ENCODE results near the gene ALX4. TPM values are rescaled to one million over a fixed set of nuclear protein-coding genes. Genes with fewer than 3 reads are reported as not detected.

ALX4 gene
- total and polyA plus RNA-seq, 2 donors (not counting 3 experiments of a cell fraction or from before 2014, with no cell fraction given) = not detected

DNA sequence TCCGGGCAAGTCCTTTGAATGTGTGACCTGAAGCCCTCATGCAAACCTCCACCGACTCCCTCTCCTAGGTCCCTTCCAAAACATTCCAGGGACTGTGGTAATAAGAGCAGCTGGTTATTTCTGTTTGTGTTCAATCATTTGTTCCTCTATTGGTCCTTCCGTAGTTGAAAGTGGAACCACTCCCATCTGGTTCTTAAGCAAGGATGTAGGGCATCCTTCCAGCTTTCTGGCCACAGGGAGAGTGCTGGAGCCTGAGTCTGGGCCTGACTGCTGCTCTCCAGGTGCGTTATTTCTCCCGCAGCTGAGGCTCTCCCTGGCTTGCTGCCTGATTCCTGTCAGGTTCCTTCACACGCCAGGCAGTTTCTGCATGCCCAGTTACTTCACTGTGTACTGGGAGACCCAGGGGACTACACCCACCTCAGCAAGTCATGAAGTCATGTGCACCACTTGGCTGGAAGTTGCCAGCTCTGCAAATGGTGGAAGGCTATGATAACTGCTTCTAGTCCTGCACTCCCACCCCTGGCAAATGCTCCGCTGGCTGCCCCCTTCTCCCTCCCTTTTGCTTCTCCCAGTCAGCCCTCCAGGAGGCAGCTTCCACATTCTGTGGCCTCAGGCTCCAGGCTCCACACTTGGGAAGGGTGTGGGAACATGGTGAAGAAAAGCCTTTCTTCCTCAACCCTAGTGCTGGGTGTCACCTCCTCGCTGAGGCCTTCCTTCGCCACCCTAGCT, 4.0 kb upstream of the ALX4 start:
- Histone ChIP-seq H3K9me3 (replicated peaks; ENCODE audit: control insufficient read depth, insufficient read depth, low read length) (no peaks in the 10 kb centered on the region), H4K20me1 (replicated peaks; ENCODE audit: control insufficient read depth, extremely low read depth, insufficient read depth, low read length) (no peaks in the 10 kb centered on the region), H3K27me3 (ENCODE audit: control insufficient read depth in 2 of 2, insufficient read depth in 2 of 2, low read length in 2 of 2) (peaks cover 90 to 92% of the 10 kb centered on the region in 2 experiments), H3K4me1 (ENCODE audit: control insufficient read depth, extremely low read depth, insufficient read depth, low read length) (peaks cover 7% of the 10 kb centered on the region), H3K27ac (ENCODE audit: insufficient read depth, low read depth, low read length) (no peak overlapping the region), H3K9ac (replicated peaks; ENCODE audit: extremely low read depth, insufficient read depth, low read length) (no peak overlapping the region), H3K4me3 (replicated peaks in 1 of 3; ENCODE audit: insufficient read depth in 1 of 3, low read depth in 1 of 3, low read length in 3 of 3) (no peak overlapping the region), H3K36me3 (ENCODE audit: control insufficient read depth in 2 of 2, extremely low read depth in 1 of 2, insufficient read depth in 2 of 2, low read length in 2 of 2) (no peaks in the 10 kb centered on the region), H3K79me2 (ENCODE audit: control insufficient read depth, insufficient read depth, low read length) (no peaks in the 10 kb centered on the region), H2AFZ (ENCODE audit: low read depth, low read length) (no peak overlapping the region), H3K4me2 (ENCODE audit: insufficient read depth, low read length) (no peak overlapping the region), H3K9me1 (replicated peaks; ENCODE audit: control insufficient read depth, extremely low read depth, insufficient read depth, low read length) (no peaks in the 10 kb centered on the region)
- dilution Hi-C loops (cut with MboI; ENCODE audit: extremely low pct_ligation_motif_present, low sequenced_read_pairs) (no loop called here), intact Hi-C loops (cut with micrococcal nuclease) (no loop called here)
- FAIRE-seq (no peak), DNase-seq (ENCODE audit: low read depth, low spot score) (no peak)
- BruUV-seq (replicated peaks) = no TSS peak
- ChIA-PET CTCF (interaction anchor here (0.8 kb wide), 1 partner anchor 11 kb away, joined by 3 read pairs; no protein-coding TSS in a partner anchor), POLR2A (no interaction called here)
- TF ChIP-seq JUN (IDR thresholded peaks at IDR 0.05; ENCODE audit: borderline replicate concordance, insufficient read depth, insufficient read length, low read depth) (no peak), POLR2A (IDR thresholded peaks at IDR 0.05; ENCODE audit: low read depth, low read length) (no peak), EZH2 (IDR thresholded peaks at IDR 0.05; ENCODE audit: borderline replicate concordance, low read depth, low read length, severe bottlenecking) (no peak), GATA2 (IDR thresholded peaks at IDR 0.05; ENCODE audit: insufficient read depth, insufficient read length, low read depth, low read length) (no peak), MYC (IDR thresholded peaks at IDR 0.05; ENCODE audit: low read depth, low read length) (no peak), POLR2AphosphoS5 (IDR thresholded peaks at IDR 0.05; ENCODE audit: insufficient read depth, low read depth, low read length) (no peak), FOS (IDR thresholded peaks at IDR 0.05; ENCODE audit: borderline replicate concordance, insufficient read depth, low read length) (no peak)
- TF ChIP-seq, protein P1, sequence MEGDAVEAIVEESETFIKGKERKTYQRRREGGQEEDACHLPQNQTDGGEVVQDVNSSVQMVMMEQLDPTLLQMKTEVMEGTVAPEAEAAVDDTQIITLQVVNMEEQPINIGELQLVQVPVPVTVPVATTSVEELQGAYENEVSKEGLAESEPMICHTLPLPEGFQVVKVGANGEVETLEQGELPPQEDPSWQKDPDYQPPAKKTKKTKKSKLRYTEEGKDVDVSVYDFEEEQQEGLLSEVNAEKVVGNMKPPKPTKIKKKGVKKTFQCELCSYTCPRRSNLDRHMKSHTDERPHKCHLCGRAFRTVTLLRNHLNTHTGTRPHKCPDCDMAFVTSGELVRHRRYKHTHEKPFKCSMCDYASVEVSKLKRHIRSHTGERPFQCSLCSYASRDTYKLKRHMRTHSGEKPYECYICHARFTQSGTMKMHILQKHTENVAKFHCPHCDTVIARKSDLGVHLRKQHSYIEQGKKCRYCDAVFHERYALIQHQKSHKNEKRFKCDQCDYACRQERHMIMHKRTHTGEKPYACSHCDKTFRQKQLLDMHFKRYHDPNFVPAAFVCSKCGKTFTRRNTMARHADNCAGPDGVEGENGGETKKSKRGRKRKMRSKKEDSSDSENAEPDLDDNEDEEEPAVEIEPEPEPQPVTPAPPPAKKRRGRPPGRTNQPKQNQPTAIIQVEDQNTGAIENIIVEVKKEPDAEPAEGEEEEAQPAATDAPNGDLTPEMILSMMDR (IDR thresholded peaks at IDR 0.05; ENCODE audit: extremely low read depth in 1 of 2, insufficient read depth in 1 of 2, low read depth in 1 of 2, low read length in 2 of 2) = no peak
- TF ChIP-seq, protein P2, sequence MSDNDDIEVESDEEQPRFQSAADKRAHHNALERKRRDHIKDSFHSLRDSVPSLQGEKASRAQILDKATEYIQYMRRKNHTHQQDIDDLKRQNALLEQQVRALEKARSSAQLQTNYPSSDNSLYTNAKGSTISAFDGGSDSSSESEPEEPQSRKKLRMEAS (IDR thresholded peaks at IDR 0.05; ENCODE audit: insufficient read depth, insufficient read length) = no peak

All from endothelial cell of umbilical vein (primary cell).